Measurements from ENCODE around the gene KY. TPM values are rescaled to one million over a fixed set of nuclear protein-coding genes. Genes with fewer than 3 reads are reported as not detected.
"Not testable (repeated sequence)": the region's sequence is repeated elsewhere in the genome, so short reads cannot be mapped to it uniquely, and the experiment has no call there.

Gene KY
- total RNA-seq, 6 experiments from 2014 or later = 0.11 to 0.16 TPM; not detected in 4

- Mint-ChIP-seq H3K27me3 (ENCODE audit: insufficient read depth) (peaks cover 22% of the 10 kb centered on the region), H3K4me3 (no peak overlapping the region), H3K9me3 (no peaks in the 10 kb centered on the region), H3K27ac (no peak overlapping the region), H3K4me1 (ENCODE audit: low read depth) (peaks cover 15% of the 10 kb centered on the region), H3K36me3 (ENCODE audit: low read depth) (no peaks in the 10 kb centered on the region; the same call in 1 of the 2 replicates)
- TF ChIP-seq CTCF (IDR thresholded peaks at IDR 0.05) = no peak
- DNase-seq = no peak
Measured at GRCh38 chr3:134597390-134597970, 53.3 kb downstream of the KY start.

- DNase-seq; H3K36me3 Mint-ChIP-seq (ENCODE audit: low read depth); H3K4me3 Mint-ChIP-seq; H3K27ac Mint-ChIP-seq; H3K4me1 Mint-ChIP-seq (ENCODE audit: low read depth); H3K9me3 Mint-ChIP-seq: not testable (repeated sequence)
- peaks cover 24% of the 10 kb centered on the region for H3K27me3 Mint-ChIP-seq (ENCODE audit: insufficient read depth)
Measured at GRCh38 chr3:134594986-134595385, 55.8 kb downstream of the KY start.

GRCh38 chr3:134594331-134594741, 56.5 kb downstream of the KY start:
- Mint-ChIP-seq H3K27ac (no peak overlapping the region), H3K9me3 (no peaks in the 10 kb centered on the region)

GRCh38 chr3:134592806-134593205, 58.0 kb downstream of the KY start:
- Mint-ChIP-seq H3K36me3 (ENCODE audit: low read depth) (no peaks in the 10 kb centered on the region; the same call in 1 of the 2 replicates), H3K9me3 (no peaks in the 10 kb centered on the region), H3K27me3 (ENCODE audit: insufficient read depth) (peaks cover 21% of the 10 kb centered on the region), H3K4me3 (no peak overlapping the region), H3K27ac (no peak overlapping the region), H3K4me1 (ENCODE audit: low read depth) (no peaks in the 10 kb centered on the region)
- no peak for TF ChIP-seq CTCF (IDR thresholded peaks at IDR 0.05)
- no peak for DNase-seq

More at GRCh38 chr3:134594331-134594741, 56.5 kb downstream of the KY start:
- no peak overlapping the region for H3K4me3 Mint-ChIP-seq
- TF ChIP-seq CTCF (IDR thresholded peaks at IDR 0.05) = no peak
- DNase-seq = no peak
- no peaks in the 10 kb centered on the region; the same call in 1 of the 2 replicates for H3K36me3 Mint-ChIP-seq (ENCODE audit: low read depth)
- no peaks in the 10 kb centered on the region for H3K4me1 Mint-ChIP-seq (ENCODE audit: low read depth)
- H3K27me3 Mint-ChIP-seq (ENCODE audit: insufficient read depth) = peaks cover 23% of the 10 kb centered on the region

GRCh38 chr3:134590766-134591165, 60.1 kb downstream of the KY start:
- Mint-ChIP-seq H3K27ac (no peak overlapping the region), H3K4me1 (ENCODE audit: low read depth) (no peaks in the 10 kb centered on the region), H3K27me3 (ENCODE audit: insufficient read depth) (peaks cover 28% of the 10 kb centered on the region), H3K36me3 (ENCODE audit: low read depth) (no peaks in the 10 kb centered on the region; the same call in 1 of the 2 replicates), H3K9me3 (no peaks in the 10 kb centered on the region), H3K4me3 (no peak overlapping the region)
- DNase-seq = no peak
- TF ChIP-seq CTCF (IDR thresholded peaks at IDR 0.05) = no peak

- H3K9me3 Mint-ChIP-seq = peaks cover 5% of the 10 kb centered on the region; the same call in 1 of the 2 replicates
Measured at GRCh38 chr3:134579141-134579665, 71.6 kb downstream of the KY start.

More at GRCh38 chr3:134579141-134579665, 71.6 kb downstream of the KY start:
- no peaks in the 10 kb centered on the region for H3K4me1 Mint-ChIP-seq (ENCODE audit: low read depth)
- H3K27ac Mint-ChIP-seq = no peak overlapping the region
- no peak overlapping the region for H3K4me3 Mint-ChIP-seq
- TF ChIP-seq CTCF (IDR thresholded peaks at IDR 0.05) = no peak
- H3K27me3 Mint-ChIP-seq (ENCODE audit: insufficient read depth) = peaks cover 3% of the 10 kb centered on the region; the same call in 1 of the 2 replicates
- DNase-seq = no peak
- H3K36me3 Mint-ChIP-seq (ENCODE audit: low read depth) = no peaks in the 10 kb centered on the region
